ENCODE results near the gene GLTP. TPM values are rescaled to one million over a fixed set of nuclear protein-coding genes. Genes with fewer than 3 reads are reported as not detected.
"Not testable (repeated sequence)": the region's sequence is repeated elsewhere in the genome, so short reads cannot be mapped to it uniquely, and the experiment has no call there.

GLTP gene
- total RNA-seq, 1 donor from 2014 or later: 27.1 TPM

GRCh38 chr12:109855377-109855776 is 25.0 kb downstream of the GLTP start:
- no peaks in the 10 kb centered on the region for H3K4me1 ChIP-seq (ENCODE audit: insufficient read depth, low read length)
- H3K36me3 ChIP-seq (ENCODE audit: insufficient read depth, low read length): peaks cover 5% of the 10 kb centered on the region
- no peak overlapping the region for H3K4me3 ChIP-seq (ENCODE audit: insufficient read depth, low read depth, low read length)
- H2AFZ ChIP-seq (ENCODE audit: low read depth, low read length): no peak overlapping the region
- no peak overlapping the region for H3K4me2 ChIP-seq (ENCODE audit: low read length)
- H3K27ac ChIP-seq (ENCODE audit: low read depth, low read length): no peak overlapping the region
- TF ChIP-seq CTCF (IDR thresholded peaks at IDR 0.05; ENCODE audit: insufficient read depth, low read depth, low read length) (no peak), EZH2 (IDR thresholded peaks at IDR 0.05; ENCODE audit: insufficient read depth, low read length) (no peak)
- H3K79me2 ChIP-seq (ENCODE audit: insufficient read depth, low read length): no peaks in the 10 kb centered on the region
- DNase-seq (ENCODE audit: low read depth) (no peak), FAIRE-seq (no peak)
- Mint-ChIP-seq H3K36me3 (ENCODE audit: low read depth, unreplicated experiment) (peaks cover 12% of the 10 kb centered on the region), H3K4me1 (ENCODE audit: low read depth, unreplicated experiment) (no peaks in the 10 kb centered on the region), H3K27me3 (ENCODE audit: low read depth, unreplicated experiment) (no peaks in the 10 kb centered on the region), H3K27ac (ENCODE audit: unreplicated experiment) (no peak overlapping the region), H3K9me3 (ENCODE audit: unreplicated experiment) (no peaks in the 10 kb centered on the region), H3K4me3 (ENCODE audit: unreplicated experiment) (no peak overlapping the region)
- no peak overlapping the region for H3K9ac ChIP-seq (ENCODE audit: low read length)
- H4K20me1 ChIP-seq (ENCODE audit: insufficient read depth, low read length): peaks cover 14% of the 10 kb centered on the region
- no peaks in the 10 kb centered on the region for H3K27me3 ChIP-seq (ENCODE audit: insufficient read depth, low read length)
- H3K9me3 ChIP-seq (ENCODE audit: insufficient read depth, low read depth, low read length): no peaks in the 10 kb centered on the region

GRCh38 chr12:109850518-109850917 is 29.8 kb downstream of the GLTP start:
- not testable (repeated sequence) for H3K9me3 ChIP-seq (ENCODE audit: insufficient read depth, low read depth, low read length); H3K4me3 ChIP-seq (ENCODE audit: insufficient read depth, low read depth, low read length); H3K9me3 Mint-ChIP-seq (ENCODE audit: unreplicated experiment); H3K4me2 ChIP-seq (ENCODE audit: low read length); H3K9ac ChIP-seq (ENCODE audit: low read length); H2AFZ ChIP-seq (ENCODE audit: low read depth, low read length); H3K36me3 ChIP-seq (ENCODE audit: insufficient read depth, low read length); H3K4me1 ChIP-seq (ENCODE audit: insufficient read depth, low read length); H4K20me1 ChIP-seq (ENCODE audit: insufficient read depth, low read length); H3K36me3 Mint-ChIP-seq (ENCODE audit: low read depth, unreplicated experiment); H3K27ac Mint-ChIP-seq (ENCODE audit: unreplicated experiment); DNase-seq (ENCODE audit: low read depth); H3K27me3 Mint-ChIP-seq (ENCODE audit: low read depth, unreplicated experiment); H3K4me3 Mint-ChIP-seq (ENCODE audit: unreplicated experiment); H3K27ac ChIP-seq (ENCODE audit: low read depth, low read length); H3K27me3 ChIP-seq (ENCODE audit: insufficient read depth, low read length); FAIRE-seq; H3K4me1 Mint-ChIP-seq (ENCODE audit: low read depth, unreplicated experiment); H3K79me2 ChIP-seq (ENCODE audit: insufficient read depth, low read length)

GRCh38 chr12:109847142-109847735 is 33.1 kb downstream of the GLTP start:
- peaks cover 6% of the 10 kb centered on the region for H3K27me3 Mint-ChIP-seq (ENCODE audit: low read depth, unreplicated experiment)

More at GRCh38 chr12:109847142-109847735, 33.1 kb downstream of the GLTP start:
- no peak overlapping the region for H3K27ac ChIP-seq (ENCODE audit: low read depth, low read length)
- no peak overlapping the region for H3K4me3 ChIP-seq (ENCODE audit: insufficient read depth, low read depth, low read length)
- H3K27me3 ChIP-seq (ENCODE audit: insufficient read depth, low read length): no peaks in the 10 kb centered on the region
- no peak overlapping the region for H3K4me3 Mint-ChIP-seq (ENCODE audit: unreplicated experiment)
- no peak for TF ChIP-seq EZH2 (IDR thresholded peaks at IDR 0.05; ENCODE audit: insufficient read depth, low read length)
- no peak for TF ChIP-seq CTCF (IDR thresholded peaks at IDR 0.05; ENCODE audit: insufficient read depth, low read depth, low read length)
- no peak overlapping the region for H3K27ac Mint-ChIP-seq (ENCODE audit: unreplicated experiment)
- H3K4me1 Mint-ChIP-seq (ENCODE audit: low read depth, unreplicated experiment): no peaks in the 10 kb centered on the region
- no peak for DNase-seq (ENCODE audit: low read depth)
- no peak overlapping the region for H3K4me2 ChIP-seq (ENCODE audit: low read length)
- no peaks in the 10 kb centered on the region for H3K36me3 ChIP-seq (ENCODE audit: insufficient read depth, low read length)
- no peaks in the 10 kb centered on the region for H3K9me3 ChIP-seq (ENCODE audit: insufficient read depth, low read depth, low read length)
- no peaks in the 10 kb centered on the region for H3K4me1 ChIP-seq (ENCODE audit: insufficient read depth, low read length)
- no peak overlapping the region for H3K9ac ChIP-seq (ENCODE audit: low read length)
- no peaks in the 10 kb centered on the region for H3K36me3 Mint-ChIP-seq (ENCODE audit: low read depth, unreplicated experiment)
- H3K79me2 ChIP-seq (ENCODE audit: insufficient read depth, low read length): no peaks in the 10 kb centered on the region
- H4K20me1 ChIP-seq (ENCODE audit: insufficient read depth, low read length): no peaks in the 10 kb centered on the region
- H2AFZ ChIP-seq (ENCODE audit: low read depth, low read length): no peak overlapping the region
- FAIRE-seq: no peak
- no peaks in the 10 kb centered on the region for H3K9me3 Mint-ChIP-seq (ENCODE audit: unreplicated experiment)
